Measurements from ENCODE around the gene ZNF200. TPM values are rescaled to one million over a fixed set of nuclear protein-coding genes. Genes with fewer than 3 reads are reported as not detected.
"Not testable (repeated sequence)": the region's sequence is repeated elsewhere in the genome, so short reads cannot be mapped to it uniquely, and the experiment has no call there.

Gene ZNF200
- total RNA-seq, 2 donors from 2014 or later: 5.7 to 8.8 TPM

DNA sequence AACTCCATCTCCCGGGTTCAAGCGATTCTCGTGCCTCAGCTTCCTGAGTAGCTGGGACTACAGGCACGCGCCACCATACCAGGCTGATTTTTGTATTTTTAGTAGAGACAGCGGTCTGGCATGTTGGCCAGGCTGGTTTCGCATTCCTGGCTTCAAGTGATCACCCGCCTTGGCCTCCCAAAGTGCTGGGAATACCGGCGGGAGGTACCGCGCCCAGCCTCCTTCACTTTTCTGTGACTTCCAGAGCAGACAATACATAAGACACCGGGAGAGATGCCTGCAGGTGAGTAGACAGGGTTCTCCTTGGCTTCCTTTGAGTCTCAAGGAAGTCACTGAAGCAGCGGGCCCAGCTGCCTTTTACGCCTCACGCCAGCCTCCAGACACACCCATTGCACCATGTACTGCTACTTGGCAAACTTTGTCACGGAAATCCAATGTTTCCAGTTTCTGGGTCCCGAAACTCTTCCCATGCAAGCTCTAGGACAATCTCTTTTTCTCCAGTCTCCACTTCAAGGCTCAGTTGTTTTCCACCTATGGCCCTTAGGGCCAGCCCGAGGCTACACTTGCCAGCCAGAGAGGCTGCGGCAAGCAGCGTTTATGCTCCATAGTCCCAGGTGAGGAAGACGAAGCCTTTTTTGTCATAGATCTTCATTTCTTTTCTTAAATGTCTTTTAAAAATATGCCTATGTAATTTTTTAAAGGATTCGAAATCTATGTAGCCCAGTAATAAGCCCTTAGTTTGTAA lies 47.8 kb downstream of the ZNF200 start:
- ATAC-seq (no peak), DNase-seq (no peak)
- intact Hi-C loops (cut with DNase I): no loop called here

DNA sequence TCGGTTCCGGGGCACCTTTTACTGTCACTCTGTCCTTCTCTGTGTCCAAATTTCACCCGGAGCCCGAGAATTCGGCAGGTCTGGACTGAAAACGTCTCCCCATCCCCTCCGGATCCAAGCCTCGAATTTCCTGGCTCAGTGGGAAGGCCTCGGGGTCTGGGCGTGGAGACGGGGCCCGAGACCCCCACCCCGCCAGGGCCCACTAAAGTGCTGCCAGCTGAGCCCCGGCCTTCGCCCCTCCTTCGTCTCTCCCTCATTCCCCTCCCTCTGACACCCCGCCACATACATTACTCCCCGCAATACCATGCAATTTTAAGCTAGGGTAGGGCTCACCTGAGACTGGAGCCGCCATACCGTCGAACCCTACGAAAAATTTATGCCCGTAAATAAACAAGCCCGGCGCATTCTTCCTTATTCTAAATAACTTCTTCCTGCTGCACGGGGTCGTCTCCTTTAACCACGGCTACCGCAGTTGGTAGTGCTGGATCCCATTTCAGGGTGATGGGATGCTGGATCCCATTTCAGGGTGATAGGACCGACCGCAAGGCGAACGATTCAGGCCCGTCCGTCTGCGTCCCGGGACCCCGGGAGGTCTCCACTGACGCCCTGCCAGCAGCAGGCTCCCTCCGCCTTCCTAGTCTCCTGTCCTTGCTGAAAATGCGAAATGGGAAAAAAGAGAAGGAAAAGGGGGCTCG lies 51.4 kb downstream of the ZNF200 start:
- ATAC-seq (no peak), DNase-seq (no peak)
- intact Hi-C loops (cut with DNase I): no loop called here

DNA sequence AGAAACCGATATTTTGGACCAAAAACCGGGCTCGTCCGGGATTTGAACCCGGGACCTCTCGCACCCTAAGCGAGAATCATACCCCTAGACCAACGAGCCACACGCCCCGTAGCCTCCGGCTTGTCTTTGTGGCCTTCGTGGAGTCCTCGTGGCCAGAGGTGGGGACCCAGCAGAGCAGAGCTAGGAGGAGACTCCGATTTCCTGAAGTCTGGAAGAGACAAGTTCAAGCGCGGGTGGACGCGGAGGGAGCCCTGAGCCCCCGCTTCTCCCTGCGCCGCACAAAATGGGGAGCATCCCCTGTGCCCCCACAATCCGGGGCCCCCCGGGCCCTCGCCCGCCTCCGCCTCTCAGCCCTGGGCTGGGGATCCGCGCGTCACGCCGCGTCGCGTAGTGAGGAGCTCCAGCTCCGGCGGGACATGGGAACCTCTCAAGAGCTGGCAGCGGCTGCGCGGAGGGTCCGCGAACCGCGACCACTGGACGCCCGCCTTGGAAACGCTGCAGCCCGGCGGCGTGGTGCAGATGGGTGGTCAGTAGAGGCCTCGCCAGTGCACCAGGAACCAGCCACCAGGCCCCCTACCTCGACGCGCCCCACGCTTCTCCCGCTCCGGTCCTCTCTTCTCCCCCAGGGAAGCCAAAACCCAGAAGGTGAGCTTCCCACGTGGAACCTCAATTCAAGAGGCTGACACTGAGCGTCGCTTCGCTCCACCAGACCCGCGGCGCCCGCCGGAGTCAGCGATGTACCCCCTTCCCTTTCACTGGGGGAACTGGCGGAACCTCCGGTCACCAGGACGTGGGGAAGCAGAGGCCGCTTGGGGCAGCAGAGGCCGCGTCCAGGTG lies 52.1 kb downstream of the ZNF200 start:
- no peak for DNase-seq
- intact Hi-C loops (cut with DNase I): no loop called here
- ATAC-seq: peak; percentile 48 to 77

DNA sequence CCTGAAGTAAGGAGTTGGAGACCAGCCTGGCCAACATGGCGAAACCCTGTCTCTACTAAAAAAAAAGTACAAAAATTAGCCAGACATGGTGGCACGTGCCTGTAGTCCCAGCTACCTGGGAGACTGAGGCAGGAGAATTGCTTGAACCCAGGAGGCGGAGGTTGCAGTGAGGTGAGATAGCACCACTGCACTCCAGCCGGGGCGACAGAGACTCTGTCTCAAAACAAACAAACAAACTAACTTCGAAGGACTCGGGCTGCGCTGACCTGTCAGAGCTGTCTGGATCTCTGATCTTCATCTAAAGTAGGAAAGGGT lies 52.7 kb downstream of the ZNF200 start:
- intact Hi-C loops (cut with DNase I); DNase-seq; ATAC-seq: not testable (repeated sequence)

DNA sequence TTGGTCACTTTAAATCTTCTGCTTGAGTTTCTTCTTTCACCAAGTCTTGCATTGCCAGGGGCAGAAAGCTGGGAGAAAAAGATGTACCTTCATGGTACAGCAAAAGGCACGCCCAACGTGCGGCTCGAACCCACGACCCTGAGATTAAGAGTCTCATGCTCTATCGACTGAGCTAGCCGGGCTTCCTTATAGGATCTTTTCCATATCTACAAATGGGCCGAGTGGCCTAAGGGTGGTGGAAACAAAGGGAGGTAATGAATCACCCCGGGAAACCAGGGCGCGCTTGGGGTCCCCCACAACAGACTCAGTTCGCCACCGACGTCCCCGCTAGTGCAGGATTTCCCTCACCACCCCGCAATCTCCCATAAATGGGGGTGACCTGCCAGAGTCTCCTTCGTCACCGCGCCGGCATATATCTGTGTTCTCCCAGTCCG lies 54.5 kb downstream of the ZNF200 start:
- intact Hi-C loops (cut with DNase I): no loop called here
- no peak for ATAC-seq
- DNase-seq: no peak

DNA sequence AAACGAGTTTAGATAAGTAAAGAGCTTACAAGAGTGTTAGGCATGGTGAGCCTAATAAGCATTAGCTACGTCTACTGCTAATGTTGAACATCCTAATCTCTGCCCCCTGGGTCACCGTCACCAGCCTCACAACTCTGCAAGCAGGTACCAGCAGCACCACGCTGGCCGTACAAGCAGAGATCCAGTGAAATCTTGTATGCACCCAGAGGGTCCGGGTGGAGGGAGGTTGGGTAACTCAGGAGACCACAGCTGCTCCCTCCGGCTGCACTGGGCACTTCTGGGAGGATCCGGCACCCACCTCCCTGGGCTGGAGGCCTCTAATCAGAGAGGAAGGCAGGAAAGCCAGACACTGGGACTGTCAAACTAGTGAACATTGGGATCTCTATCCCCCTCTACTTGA lies 55.3 kb downstream of the ZNF200 start:
- ATAC-seq: no peak
- intact Hi-C loops (cut with DNase I): no loop called here
- no peak for DNase-seq

DNA sequence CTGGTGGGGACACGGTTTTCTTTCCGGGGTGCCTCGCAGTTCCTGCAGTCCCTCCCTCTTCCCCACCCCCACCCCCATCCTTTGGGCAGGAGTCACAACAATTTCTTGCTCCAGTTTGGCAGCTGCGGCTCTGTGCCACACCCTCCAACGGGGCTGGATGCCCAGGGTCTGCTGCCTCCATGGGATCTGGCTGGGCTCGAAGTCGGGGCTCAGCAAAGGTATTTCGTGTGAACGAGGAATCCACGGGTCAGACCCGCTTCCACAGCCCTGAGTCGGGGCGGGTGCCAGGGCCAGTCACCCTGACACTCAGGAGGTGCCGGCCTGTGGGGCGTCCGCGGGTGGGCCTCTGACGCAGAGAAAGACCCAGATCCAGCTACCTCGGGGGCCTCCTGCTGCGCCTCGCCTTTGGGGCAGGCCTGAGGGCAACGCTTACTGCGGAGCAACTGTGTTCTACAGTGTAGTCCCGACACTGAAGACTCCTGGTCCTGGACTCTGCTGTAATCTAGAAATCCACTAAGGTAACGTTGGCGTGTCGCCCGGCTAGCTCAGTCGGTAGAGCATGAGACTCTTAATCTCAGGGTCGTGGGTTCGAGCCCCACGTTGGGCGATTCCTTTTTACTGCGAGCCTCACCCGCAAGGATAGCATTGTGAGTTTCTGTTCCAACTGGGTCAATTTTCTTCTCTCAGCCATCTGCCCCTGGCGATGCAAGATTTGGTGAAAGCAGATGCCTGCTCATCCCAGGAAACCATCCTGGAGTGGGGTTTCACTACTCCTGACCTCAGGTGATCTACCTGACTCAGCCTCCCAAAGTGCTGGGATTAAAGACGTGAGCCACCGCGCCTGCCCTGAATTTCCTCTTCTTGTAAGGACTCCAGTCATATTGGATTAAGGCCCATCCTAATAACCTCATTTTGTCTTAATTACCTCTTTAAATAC lies 59.5 kb downstream of the ZNF200 start:
- no peak for ATAC-seq
- no peak for DNase-seq
- intact Hi-C loops (cut with DNase I): no loop called here

DNA sequence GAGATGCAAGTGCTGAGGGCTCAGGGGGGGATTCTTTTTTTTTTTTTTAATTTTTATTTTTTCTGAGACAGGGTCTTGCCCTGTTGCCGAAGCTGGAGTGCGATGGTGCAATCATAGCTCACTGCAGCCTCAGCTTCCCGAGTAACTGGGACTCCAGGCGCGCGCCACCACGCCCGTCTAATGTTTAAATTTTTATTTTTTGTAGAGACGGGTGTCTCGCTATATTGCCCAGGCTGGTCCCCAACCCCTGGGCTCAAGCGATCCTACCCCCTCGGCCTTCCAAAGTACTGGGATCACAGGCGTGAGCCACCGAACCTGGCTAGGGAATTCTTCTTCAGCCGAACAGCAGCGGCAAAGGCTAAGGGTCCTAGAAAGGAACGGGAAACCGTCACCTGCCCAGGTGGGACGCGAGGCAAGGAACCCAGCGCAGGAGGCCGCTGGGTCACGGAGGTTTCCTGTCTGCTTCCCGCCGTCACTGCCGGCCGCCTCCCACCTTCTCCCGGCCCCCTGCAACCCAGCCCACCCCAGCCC lies 60.3 kb downstream of the ZNF200 start:
- intact Hi-C loops (cut with DNase I): no loop called here
- ATAC-seq (no peak), DNase-seq (no peak)

DNA sequence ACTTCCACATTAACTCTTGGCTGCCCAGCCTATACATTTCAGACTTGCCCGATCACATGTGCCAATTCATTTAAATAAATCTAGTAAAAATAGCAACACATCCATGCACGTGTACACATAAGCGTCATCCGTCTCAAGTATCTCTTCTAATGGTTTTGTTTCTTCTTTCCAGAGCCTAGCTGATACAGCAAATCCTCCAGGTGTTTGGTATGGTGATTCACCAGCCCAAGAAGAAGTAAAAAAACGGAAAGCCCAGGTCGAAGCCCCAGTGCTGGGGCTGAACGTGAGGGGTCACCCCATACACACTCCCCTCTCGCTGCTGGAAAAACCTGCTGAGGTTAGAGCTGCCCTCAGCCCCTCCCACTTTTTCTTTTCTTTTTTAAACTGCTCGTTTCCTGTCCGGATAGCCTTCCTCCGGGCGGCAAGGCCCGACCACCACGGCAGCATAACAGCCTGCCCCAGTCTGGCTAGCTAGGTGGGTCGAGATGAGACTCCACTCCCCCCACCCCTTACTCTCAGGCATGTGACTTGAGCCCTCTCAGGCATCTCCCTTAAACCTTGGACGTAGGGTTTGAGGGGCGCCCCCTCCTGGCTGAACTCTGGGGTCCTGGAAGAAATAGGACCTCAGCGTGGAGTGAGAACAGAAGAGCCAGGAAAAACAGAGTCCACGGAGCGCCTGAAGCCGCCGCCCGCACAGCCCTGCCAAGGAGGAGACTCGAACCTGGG lies 60.9 kb downstream of the ZNF200 start:
- intact Hi-C loops (cut with DNase I): no loop called here
- no peak for ATAC-seq
- DNase-seq: no peak

Other genes starting within 250 kb of the ZNF200 start
- gene CLDN9, start 222.2 kb downstream of the ZNF200 start, total RNA-seq: under 1 TPM; 0.24 TPM
- not detected for gene CLDN6, start 217.0 kb downstream of the ZNF200 start, total RNA-seq
- gene TNFRSF12A, start 214.8 kb downstream of the ZNF200 start, total RNA-seq: 10 to 100 TPM; 24.3 to 72.4 TPM
- gene HCFC1R1, start 211.2 kb downstream of the ZNF200 start, total RNA-seq: 10 to 100 TPM; 28.4 to 46.1 TPM
- 10 to 100 TPM; 11.8 to 18.2 TPM for gene THOC6, start 211.1 kb downstream of the ZNF200 start, total RNA-seq
- gene BICDL2, start 198.2 kb downstream of the ZNF200 start, total RNA-seq: not detected
- gene MMP25, start 188.6 kb downstream of the ZNF200 start, total RNA-seq: 1 to 10 TPM; 1.5 to 2.3 TPM
- gene IL32, start 169.5 kb downstream of the ZNF200 start, total RNA-seq: 10 to 100 TPM; 51.7 to 64.0 TPM
- not detected for gene ZSCAN10, start 135.9 kb downstream of the ZNF200 start, total RNA-seq
- gene ZNF205, start 122.6 kb downstream of the ZNF200 start, total RNA-seq: 1 to 10 TPM; 7.0 to 7.2 TPM
- gene ZNF213, start 100.1 kb downstream of the ZNF200 start, total RNA-seq: 1 to 10 TPM; 6.5 to 6.7 TPM
- not detected for gene OR1F1, start 47.0 kb downstream of the ZNF200 start, total RNA-seq
- 1 to 10 TPM; 1.8 to 1.9 TPM for gene MEFV, start 21.5 kb upstream of the ZNF200 start, total RNA-seq
- 10 to 100 TPM in 1 of 2 donors, 1 to 10 TPM in 1; 9.0 to 19.2 TPM for gene ZNF263, start 48.3 kb upstream of the ZNF200 start, total RNA-seq
- 1 to 10 TPM; 6.3 to 9.8 TPM for gene TIGD7, start 70.3 kb upstream of the ZNF200 start, total RNA-seq
- gene ZNF75A, start 70.3 kb upstream of the ZNF200 start, total RNA-seq: 10 to 100 TPM; 16.4 to 23.0 TPM
- gene OR2C1, start 120.7 kb upstream of the ZNF200 start, total RNA-seq: under 1 TPM in 1 of 2 donors, not detected in 1; 0.18 TPM
- 1 to 10 TPM; 7.1 to 9.4 TPM for gene ZSCAN32, start 165.8 kb upstream of the ZNF200 start, total RNA-seq
- gene ZNF174, start 166.1 kb upstream of the ZNF200 start, total RNA-seq: 1 to 10 TPM; 8.6 TPM
- 1 to 10 TPM; 1.4 to 2.3 TPM for gene ZNF597, start 208.3 kb upstream of the ZNF200 start, total RNA-seq
- 10 to 100 TPM; 35.4 to 38.2 TPM for gene NAA60, start 208.5 kb upstream of the ZNF200 start, total RNA-seq